HEK293 (cell line): ENCODE results near the gene ACSM2A.
"Not testable (repeated sequence)": the region's sequence is repeated elsewhere in the genome, so short reads cannot be mapped to it uniquely, and the experiment has no call there.

ENCODE experiments used
- CTCF ChIA-PET: fragments of 350-600 bp; formaldehyde crosslinking; extraction: SDS; loops from one replicate; lab custom pipeline; 2021; ENCODE audit warnings: antibody characterized with exemption; lab: Yijun Ruan, JAX
- POLR2A ChIA-PET: fragments of 300-600 bp; formaldehyde crosslinking; extraction: SDS; loops from one replicate; lab custom pipeline; 2020; ENCODE audit warnings: antibody characterized with exemption, inconsistent platforms; lab: Yijun Ruan, JAX
- H3K27ac ChIP-seq: fragments of 200-500 bp; sonication (Bioruptor generic); 2 replicates; pipeline ENCODE4 v1.5.1; 2014; ENCODE audit warnings: low read depth, low read length, control low read depth, inconsistent platforms; ENCODE audit errors: extremely low read depth
- H3K36me3 ChIP-seq, 2 experiments: fragments of 200-500 bp in 1 of 2; sonication (Bioruptor generic) in 1 of 2; 1 replicate in 1 of 2; 2 replicates in 1 of 2; pipeline ENCODE4 v1.5.1; 2014 to 2017; ENCODE audit warnings: inconsistent platforms in 2 of 2, low read length in 2 of 2; ENCODE audit not compliant: control insufficient read depth in 2 of 2, insufficient read depth in 1 of 2
- H3K4me1 ChIP-seq: fragments of 200-500 bp; sonication (Bioruptor generic); 2 replicates; pipeline ENCODE4 v1.5.1; 2014; ENCODE audit warnings: mild to moderate bottlenecking, low read length, inconsistent platforms; ENCODE audit not compliant: control insufficient read depth, insufficient read depth
- H3K4me3 ChIP-seq: 2 replicates; pipeline ENCODE4 v1.5.1; 2011; ENCODE audit warnings: low read depth, mild to moderate bottlenecking, control low read depth, low read length, moderate library complexity
- H3K9me3 ChIP-seq: fragments of 200-500 bp; sonication (Bioruptor generic); 2 replicates; pipeline ENCODE4 v1.5.1; 2014; ENCODE audit warnings: low read depth, low read length, inconsistent platforms; ENCODE audit not compliant: control insufficient read depth, insufficient read depth
- BCL11A ChIP-seq: fragments of 450-650 bp; formaldehyde crosslinking; IDR thresholded peaks from 2 replicates; pipeline ENCODE4 v1.5.1; 2016; ENCODE audit warnings: low read depth, missing biosample characterization, missing genetic modification characterization
- ZNF140 ChIP-seq: fragments of 450-650 bp; formaldehyde crosslinking; IDR thresholded peaks from 2 replicates; pipeline ENCODE4 v1.5.1; 2016; ENCODE audit warnings: missing biosample characterization, missing genetic modification characterization
- ZNF280D ChIP-seq: fragments of 450-650 bp; formaldehyde crosslinking; IDR thresholded peaks from 2 replicates; pipeline ENCODE4 v1.5.1; 2016; ENCODE audit warnings: missing biosample characterization, missing genetic modification characterization
- ZNF341 ChIP-seq: fragments of 450-650 bp; formaldehyde crosslinking; IDR thresholded peaks from 2 replicates; pipeline ENCODE4; 2016; ENCODE audit warnings: low read depth, missing biosample characterization, missing genetic modification characterization
- ZNF416 ChIP-seq: fragments of 450-650 bp; formaldehyde crosslinking; IDR thresholded peaks from 2 replicates; pipeline ENCODE4 v1.5.1; 2016; ENCODE audit warnings: missing biosample characterization, missing genetic modification characterization
- ZNF488 ChIP-seq: fragments of 450-650 bp; formaldehyde crosslinking; IDR thresholded peaks from 2 replicates; pipeline ENCODE4 v1.5.1; 2016; ENCODE audit warnings: missing biosample characterization, missing genetic modification characterization
- ZNF544 ChIP-seq: fragments of 450-650 bp; formaldehyde crosslinking; IDR thresholded peaks from 2 replicates; pipeline ENCODE4 v1.5.0; 2017; ENCODE audit warnings: missing biosample characterization, missing genetic modification characterization
- ZNF596 ChIP-seq: fragments of 450-650 bp; IDR thresholded peaks from 2 replicates; pipeline ENCODE4 v1.5.0; 2018; ENCODE audit warnings: missing biosample characterization, mild to moderate bottlenecking, missing genetic modification characterization, moderate library complexity
- ZNF610 ChIP-seq: fragments of 450-650 bp; formaldehyde crosslinking; IDR thresholded peaks from 2 replicates; pipeline ENCODE4 v1.5.1; 2016; ENCODE audit warnings: missing biosample characterization, missing genetic modification characterization, borderline replicate concordance
- ZNF645 ChIP-seq: fragments of 450-650 bp; formaldehyde crosslinking; IDR thresholded peaks from 2 replicates; pipeline ENCODE4; 2016; ENCODE audit warnings: missing biosample characterization, missing genetic modification characterization
- ZNF785 ChIP-seq: fragments of 450-650 bp; formaldehyde crosslinking; IDR thresholded peaks from 2 replicates; pipeline ENCODE4 v1.5.1; 2016; ENCODE audit warnings: missing biosample characterization, missing genetic modification characterization
- ZXDB ChIP-seq: fragments of 450-650 bp; formaldehyde crosslinking; IDR thresholded peaks from 2 replicates; pipeline ENCODE4 v1.5.1; 2016; ENCODE audit warnings: missing biosample characterization, missing genetic modification characterization

The ACSM2A gene

GRCh38 chr16:20451364-20451763, at the start of gene ACSM2A:
ACSM2A (plus strand) TSS chr16:20451521; CDS start chr16:20460115, 8,594 bp downstream.
- H3K27ac ChIP-seq, H3K4me1 ChIP-seq, POLR2A ChIA-PET, H3K4me3 ChIP-seq, H3K36me3 ChIP-seq, CTCF ChIA-PET, H3K9me3 ChIP-seq: not testable (repeated sequence)

- no peak overlapping the region for H3K27ac ChIP-seq
- H3K9me3 ChIP-seq: no peaks in the 10 kb centered on the region
- ChIA-PET POLR2A (no interaction called here), CTCF (interaction anchor here (1.4 kb wide), 1 partner anchor 18 kb away, joined by 4 read pairs; no protein-coding TSS in a partner anchor)
- H3K4me3 ChIP-seq: no peak overlapping the region
- H3K4me1 ChIP-seq: no peaks in the 10 kb centered on the region
- TF ChIP-seq BCL11A: no peak
- no peak for TF ChIP-seq ZNF488 (tag by site-specific recombination)
- no peaks in the 10 kb centered on the region for H3K36me3 ChIP-seq
These were observed 48.7 kb upstream of the ACSM2A start for GRCh38 chr16:20402651-20403050.

GRCh38 chr16:20404637-20405036, 46.7 kb upstream of the ACSM2A start, which contains the start of gene PDILT:
PDILT (minus strand) TSS chr16:20404737; CDS start chr16:20399300, 5,437 bp downstream.
- H3K4me3 ChIP-seq: no peak within 1 kb of the TSS
- CTCF ChIA-PET: interaction anchor here (0.6 to 0.7 kb wide), 2 partner anchors 25 to 181 kb away, joined by 3 to 5 read pairs; no protein-coding TSS in a partner anchor
- TF ChIP-seq ZNF416 (no peak), ZNF544 (tag by site-specific recombination) (no peak), ZNF785 (no peak)
- H3K9me3 ChIP-seq: no peaks in the 10 kb centered on the region
- POLR2A ChIA-PET: no interaction called here
- no peaks in the 10 kb centered on the region for H3K4me1 ChIP-seq
- H3K27ac ChIP-seq: no peak within 1 kb of the TSS
- no peaks in the 10 kb centered on the region for H3K36me3 ChIP-seq

GRCh38 chr16:20409398-20410120, 41.8 kb upstream of the ACSM2A start, which contains the start of gene ACSM5:
ACSM5 (plus strand) TSS chr16:20409534; CDS start chr16:20411485, 1,951 bp downstream.
- POLR2A ChIA-PET: no interaction called here

GRCh38 chr16:20410121-20410723, 41.1 kb upstream of the ACSM2A start:
- Histone ChIP-seq H3K4me1 (no peaks in the 10 kb centered on the region), H3K4me3 (no peak overlapping the region), H3K27ac (no peak overlapping the region), H3K36me3 (no peaks in the 10 kb centered on the region), H3K9me3 (no peaks in the 10 kb centered on the region)
- CTCF ChIA-PET: no interaction called here
- POLR2A ChIA-PET: no interaction called here
- TF ChIP-seq ZXDB (tag by site-specific recombination): no peak
- TF ChIP-seq ZNF645: no peak
- no peak for TF ChIP-seq ZNF140 (tag by site-specific recombination)
- no peak for TF ChIP-seq ZNF610 (tag by site-specific recombination)
- TF ChIP-seq ZNF341 (tag by site-specific recombination): no peak
- no peak for TF ChIP-seq ZNF280D (tag by site-specific recombination)

More at GRCh38 chr16:20409398-20410120, 41.8 kb upstream of the ACSM2A start, which contains the start of gene ACSM5:
- no peaks in the 10 kb centered on the region for H3K9me3 ChIP-seq
- H3K4me3 ChIP-seq: no peak within 1 kb of the TSS
- CTCF ChIA-PET: no interaction called here
- TF ChIP-seq ZNF596: no peak
- no peak for TF ChIP-seq ZNF645
- no peak within 1 kb of the TSS for H3K27ac ChIP-seq
- no peaks in the 10 kb centered on the region for H3K4me1 ChIP-seq
- no peaks in the 10 kb centered on the region for H3K36me3 ChIP-seq
